ENCODE measurements around the gene KY.

Gene KY

DNA sequence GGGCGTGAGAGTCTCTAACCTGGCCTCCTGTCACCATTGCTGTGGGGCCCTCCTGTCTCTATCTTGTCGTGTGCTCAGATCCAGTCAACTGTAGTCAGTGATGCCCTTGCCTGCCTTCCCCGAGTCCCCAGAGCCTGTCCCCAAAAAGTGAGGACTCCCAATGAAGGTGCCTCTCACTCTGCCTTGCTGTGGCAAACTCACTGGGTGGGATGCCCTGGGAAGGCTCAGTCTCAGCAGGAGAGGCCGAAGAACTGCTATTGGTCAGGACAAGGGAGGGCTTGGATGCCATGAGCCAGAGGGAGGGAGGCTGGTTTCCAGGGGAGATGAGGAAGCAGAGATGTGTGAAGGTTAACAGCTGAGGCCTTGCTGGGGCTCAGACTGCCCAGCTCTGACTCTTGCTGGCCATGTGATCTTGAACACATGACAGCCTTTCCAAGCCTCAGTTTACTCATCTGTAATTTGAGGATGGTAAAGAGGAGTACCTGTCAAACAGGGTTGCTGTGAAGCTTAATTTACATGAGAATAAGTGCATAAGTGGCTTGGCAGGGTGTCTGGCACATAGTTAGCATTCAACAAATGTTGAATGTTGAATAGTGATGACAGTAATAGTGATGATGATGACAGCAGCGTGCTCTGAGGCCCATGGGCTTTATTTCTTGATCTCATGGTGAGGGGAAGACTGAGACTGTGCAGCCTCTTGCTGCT lies 8.2 kb downstream of the KY start:
- DNase-seq, result no peak

DNA sequence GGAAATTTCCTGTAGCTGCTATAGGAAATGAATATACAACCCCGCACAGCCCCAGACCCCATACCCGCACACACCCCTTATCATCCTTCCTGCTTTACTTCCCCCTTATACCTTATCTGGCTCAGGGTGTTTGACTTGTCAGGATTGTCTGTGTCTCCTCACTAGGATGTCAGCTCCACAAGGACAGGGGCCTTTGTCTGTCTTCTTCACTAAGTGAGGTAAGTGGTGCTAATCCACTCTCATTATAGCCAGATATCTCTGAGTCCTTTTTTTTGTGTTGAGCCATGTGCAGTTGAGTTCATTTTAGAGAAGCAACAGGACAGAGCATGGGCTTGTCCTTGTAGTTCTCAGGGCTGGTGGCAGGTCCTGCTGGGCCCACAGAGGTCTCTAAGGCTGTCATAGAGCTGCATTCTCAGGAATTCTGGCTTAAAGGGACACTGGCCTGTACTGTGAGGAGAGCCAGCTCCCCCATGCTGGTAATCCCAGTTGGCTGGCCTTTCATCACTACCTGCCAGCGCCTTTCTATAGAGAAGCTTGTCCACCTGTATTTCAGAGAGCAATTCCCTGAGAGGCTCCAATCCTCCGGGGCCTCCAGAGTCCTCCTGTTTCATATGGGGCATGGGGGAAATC lies 9.0 kb downstream of the KY start:
- DNase-seq, result no peak

DNA sequence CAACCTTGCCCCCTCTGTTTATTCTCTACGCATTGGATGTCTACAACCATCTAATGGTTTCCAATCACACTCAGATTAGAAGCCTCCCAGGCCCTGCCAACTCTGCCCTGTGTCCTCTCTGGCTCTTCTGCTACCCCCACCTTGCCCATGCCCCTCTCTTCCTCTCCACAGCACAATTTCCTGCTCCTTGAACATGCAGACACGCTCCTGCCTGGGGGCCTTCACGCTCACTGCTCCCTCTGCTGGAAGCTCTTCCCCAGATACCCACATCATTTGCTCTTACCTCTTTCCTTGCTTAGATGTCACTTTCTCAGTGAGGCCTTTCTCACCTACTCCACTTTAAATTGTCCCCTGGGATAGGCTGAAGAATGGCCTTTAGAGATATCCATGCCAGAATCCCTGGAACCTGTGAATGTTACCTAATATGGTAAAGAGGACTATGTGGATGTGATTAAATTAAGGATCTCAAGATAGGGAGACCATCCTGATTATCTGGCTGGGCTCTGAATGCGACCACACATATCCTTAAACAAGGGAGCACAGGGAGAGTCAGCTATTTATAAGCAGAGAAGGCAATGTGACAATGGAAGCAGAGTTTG lies 9.9 kb downstream of the KY start:
- no peak for DNase-seq

DNA sequence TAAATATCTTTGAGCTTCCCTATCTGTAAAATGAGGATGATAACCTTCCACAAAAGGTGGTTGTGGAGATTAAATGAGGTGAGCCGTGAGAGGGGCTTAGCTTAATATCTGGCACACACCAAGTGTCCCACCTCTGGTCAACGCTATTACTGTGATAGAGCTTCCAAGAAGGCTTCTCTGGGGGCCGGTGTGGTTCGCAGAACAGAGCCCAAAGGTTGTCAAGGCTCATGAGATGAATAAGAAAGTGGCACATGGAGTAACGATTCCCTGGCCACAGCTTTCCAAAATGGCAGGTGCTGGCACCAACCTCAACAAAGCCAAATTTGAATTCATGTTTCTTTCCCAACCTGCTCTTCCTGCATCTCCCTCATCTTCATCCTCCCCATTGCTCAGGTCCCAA lies 10.4 kb downstream of the KY start:
- no peak for DNase-seq

DNA sequence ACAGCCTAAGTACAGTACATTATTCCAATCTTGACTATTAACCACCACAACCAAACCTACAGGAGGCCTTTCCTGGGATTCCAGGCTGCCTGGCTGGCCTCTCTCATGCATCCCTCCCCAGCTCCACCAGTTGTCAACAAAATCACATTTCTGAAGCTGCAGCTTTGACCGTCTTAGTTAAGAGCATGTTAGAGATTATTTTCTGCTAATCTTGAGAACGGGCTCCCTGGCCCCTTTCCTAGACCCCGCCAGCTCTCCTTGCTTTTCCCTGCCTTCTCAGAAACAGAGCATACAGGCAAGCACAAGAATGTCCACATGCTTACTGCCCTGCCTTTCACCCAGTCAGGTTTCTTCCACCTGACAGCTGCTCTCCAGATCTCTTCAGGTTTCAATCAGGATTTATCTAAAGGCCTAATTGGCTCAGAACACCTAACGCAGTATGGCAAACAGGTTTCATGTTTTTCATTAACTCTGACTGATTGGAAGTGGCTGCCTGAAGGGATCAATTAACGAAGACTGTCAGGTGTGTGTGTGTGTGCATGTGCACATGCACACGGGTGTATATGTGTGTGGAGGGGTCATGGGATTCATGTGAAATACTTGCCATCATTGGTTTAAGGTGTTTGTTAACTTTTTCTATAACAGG lies 12.3 kb downstream of the KY start:
- no peak for DNase-seq

DNA sequence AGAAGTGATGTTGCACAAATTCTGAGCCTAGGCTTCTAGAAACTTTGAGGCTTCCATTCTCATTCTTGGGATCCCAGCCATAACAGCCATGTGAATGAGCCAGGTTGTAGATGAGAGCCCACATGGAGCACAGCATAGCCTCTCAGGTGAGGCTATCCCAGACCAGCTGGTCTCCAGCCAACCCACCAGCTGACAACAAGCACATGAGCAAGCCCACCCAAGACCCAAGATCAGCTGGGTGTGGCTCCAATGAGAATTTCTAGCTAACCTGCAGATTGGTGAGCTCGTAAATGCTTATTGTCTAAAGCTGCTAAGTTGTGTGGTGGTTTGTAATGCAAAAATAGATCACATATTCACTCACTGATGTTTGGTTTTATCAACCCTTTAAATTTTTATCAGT lies 14.4 kb downstream of the KY start:
- DNase-seq, result no peak

DNA sequence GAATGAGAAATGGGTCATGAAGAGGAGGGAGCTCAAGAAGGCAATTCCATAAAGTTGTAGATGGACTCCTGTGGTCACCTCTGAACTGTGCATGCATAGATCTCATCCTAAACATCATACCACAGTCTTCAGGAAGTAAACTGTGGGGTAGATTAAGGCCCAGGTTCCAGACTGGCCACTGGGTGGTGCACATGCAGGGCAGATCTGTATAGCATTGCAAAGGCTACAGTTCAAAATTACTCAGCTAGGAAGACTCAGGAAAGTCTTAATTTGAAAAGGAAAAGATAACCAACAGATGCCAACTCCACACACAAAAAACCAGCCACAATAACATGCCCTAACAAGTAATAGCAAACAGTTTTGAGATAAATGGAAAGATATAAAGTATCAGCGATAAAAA lies 20.3 kb downstream of the KY start:
- no peak for DNase-seq

DNA sequence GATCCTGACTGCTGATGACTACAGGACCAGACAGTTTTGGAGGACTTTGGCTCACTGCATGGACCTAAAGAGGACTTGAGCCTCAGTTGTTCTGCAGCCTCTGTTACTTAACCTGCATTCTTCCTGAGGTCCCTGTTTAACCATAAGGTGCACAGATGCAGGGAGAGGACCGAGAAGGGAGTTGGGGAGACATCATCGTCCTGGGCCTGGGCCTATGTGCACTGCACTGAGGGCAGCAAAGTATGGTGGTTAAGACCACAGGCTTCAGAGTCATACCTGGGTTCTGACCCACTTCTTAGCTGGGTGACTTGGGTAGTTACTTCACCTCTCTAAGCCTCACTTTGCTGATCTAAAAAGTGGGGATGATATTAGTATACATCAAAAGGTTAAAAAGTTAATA lies 21.9 kb downstream of the KY start:
- DNase-seq, result no peak

DNA sequence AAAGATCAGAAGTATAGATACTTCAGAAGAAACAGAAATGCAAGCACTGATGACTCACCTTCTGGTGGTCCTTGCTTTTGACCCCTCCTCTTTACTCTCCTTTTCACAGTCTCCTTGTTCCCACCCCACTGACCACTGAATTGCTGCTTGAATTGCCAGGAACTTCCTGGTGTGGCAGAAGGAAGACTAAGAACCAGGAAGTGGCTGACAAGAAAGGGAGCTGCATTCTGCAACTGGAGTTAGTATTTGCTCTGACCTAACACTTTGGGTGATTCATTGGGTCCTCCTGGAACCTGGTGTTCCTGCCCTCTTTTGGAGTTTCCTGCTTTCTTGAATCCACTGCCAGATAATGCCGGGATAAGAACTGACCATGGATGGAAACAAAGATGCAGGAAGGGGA lies 23.0 kb downstream of the KY start:
- no peak for DNase-seq

DNA sequence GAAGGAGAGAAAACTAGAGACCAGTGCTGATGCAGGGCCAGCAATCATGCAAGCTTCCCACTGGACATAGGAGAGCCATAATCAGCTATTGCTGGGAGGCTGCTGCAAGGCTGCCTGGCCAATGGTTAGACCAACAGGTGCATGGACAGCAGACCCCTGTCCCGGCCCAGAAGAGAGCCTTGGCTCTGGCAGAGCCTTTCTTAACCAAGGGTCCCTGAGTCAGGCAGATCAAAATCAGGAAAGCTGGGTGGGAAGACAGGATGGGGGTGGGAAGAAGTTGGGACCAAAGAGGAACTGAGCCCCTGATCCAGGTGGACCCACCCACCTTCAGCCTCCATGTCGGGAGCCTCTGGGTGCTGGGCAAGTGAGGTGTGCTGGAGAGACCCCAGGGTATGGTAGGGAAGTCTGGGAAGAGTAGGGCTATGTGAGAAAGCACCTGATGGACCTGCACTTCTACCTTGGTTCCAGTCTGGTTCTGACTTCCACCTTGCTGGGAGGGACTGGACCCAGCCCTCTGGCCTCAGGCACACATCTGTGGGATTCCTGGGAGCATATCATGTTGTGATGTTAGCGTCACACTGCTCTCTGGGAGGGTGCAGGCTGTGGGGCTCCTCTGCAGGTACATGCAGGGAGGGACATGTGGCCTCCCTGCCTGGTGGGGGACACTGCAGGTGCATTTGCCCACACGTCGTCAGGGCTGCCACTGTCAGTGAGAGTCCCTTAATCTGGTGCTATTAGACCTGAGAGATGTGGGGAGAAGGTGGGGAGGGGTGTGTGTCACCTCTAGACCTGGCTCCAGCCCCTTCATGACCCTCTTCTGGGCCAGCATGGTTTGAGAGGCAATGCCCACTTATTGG lies 24.7 kb downstream of the KY start:
- DNase-seq, result no peak

DNA sequence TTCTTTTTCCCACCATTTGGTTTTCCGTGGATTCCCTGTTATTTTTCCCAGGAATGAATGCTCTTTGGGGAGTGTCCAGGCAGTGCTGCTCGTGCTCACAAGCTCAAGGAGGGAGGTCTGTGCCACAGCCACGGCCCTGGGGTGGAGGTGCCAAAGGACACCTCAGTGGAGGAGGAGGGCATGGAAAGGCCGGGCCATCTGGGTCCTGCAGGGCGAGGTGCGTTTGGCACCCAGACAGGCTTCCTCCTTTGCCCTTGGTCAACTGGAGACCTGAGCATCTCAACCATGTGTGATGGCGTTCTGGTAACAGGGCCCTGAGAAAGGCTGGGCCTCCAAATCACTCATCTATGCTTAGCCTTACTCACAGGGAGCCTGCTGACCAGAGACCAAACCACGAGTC lies 25.4 kb downstream of the KY start:
- no peak for DNase-seq

DNA sequence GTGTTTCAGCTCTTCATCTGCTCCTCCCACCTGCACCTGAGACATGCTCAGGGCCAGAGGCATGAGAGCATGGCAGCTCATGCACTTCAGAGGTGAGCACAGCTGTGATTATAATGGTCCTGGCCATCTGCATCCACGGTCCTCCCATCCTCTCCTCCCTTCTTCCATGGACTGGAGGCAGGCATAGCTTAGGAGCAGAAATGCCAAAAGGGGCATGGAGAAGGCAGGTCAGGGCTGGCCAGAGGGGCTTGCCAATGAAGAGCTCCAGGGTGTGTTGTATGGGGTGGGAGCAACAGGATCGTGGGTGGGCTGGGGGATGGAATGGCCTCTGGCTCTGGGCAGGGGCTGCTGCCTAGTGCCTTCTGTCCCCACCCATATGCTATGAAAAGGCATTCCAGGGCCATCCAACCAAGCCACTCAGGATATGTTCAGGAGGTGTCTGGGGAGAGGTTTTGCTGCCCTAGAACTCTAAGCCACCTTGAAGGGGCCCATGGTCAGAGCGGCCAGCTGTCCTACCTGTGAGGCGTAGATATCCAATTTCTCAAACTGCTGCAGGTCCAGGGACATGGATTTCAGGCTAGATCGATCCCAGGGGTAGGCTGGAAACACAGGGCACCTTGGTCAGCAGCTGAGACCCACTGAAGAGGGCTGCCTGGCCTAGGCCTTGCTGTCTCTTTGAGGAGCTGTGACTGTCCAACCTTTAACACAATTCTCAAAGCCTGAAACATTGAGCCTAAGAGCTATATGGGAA lies 26.1 kb downstream of the KY start:
- no peak for DNase-seq

DNA sequence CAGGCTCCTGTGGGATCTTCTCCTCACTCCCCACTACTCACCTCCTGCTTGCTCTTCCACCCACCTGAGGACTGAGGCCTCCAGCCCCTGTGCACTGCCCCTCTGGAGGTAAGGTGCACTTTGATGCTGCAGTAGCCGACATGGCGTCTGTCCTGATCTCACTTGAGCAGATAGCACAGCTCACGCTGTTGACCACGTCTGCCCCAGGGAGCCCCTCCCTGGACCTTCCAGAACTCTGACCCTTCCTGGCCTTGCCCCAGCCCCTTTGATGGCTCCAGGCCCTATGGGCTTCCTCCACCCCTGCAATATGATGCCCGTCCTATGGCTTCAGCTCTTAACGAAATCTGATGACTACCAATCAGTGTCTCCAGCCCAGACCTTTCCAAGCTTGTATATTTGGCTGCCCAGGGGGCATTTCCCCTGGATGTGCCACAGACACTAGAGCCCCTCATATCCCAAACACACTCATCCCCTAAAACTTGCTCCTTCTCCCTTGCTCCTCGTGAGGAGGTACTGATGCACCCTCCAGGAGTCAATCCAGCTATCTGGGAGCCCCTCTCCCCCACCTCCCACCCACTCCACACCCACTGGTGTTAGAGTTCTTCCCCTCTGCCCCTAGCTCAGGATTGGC lies 27.1 kb downstream of the KY start:
- DNase-seq, result no peak

DNA sequence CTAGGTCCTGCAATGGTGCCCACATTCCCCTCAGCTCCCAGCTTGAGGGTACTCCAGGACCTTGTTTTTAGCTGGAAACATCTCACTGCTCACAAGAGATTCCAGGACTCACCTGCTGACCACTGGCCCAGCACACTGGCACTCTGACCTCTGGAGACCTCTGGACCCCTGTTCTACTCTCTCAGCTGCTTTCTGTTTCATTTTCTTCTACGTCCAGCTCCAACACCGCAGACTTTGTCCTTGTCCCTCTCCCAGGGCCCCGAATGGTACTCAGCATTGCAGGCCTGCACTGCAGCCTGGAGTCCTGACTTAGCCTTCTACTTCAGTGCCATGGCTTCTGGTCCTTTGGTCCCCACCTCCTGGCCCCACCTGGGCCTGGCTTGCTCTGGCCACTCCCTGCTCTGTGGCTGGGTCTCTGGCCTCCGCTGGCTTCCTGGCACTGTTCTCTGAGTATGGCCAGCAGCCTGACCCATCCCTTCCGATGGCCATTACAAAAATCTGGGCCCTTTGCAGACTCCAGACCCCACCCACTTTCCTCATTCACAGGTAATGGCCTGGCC lies 27.9 kb downstream of the KY start:
- DNase-seq, result no peak

DNA sequence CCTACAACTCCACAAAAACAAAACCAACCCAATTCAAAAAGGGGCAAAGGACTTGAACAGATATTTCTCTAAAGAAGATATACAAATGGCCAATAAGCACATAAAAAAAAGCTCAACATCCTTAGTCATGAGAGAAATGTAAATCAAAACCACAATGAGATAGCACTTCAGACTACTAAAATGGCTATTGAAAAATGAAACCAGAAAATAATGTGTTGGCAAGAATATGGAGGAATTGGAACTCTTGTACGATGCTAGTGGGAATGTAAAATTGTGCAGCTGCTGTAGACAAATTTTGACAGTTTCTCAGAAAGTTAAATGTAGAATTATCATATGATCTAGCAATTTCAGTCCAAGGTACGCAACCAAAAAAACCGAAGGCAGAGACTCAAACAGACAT lies 29.0 kb downstream of the KY start:
- DNase-seq, result no peak

DNA sequence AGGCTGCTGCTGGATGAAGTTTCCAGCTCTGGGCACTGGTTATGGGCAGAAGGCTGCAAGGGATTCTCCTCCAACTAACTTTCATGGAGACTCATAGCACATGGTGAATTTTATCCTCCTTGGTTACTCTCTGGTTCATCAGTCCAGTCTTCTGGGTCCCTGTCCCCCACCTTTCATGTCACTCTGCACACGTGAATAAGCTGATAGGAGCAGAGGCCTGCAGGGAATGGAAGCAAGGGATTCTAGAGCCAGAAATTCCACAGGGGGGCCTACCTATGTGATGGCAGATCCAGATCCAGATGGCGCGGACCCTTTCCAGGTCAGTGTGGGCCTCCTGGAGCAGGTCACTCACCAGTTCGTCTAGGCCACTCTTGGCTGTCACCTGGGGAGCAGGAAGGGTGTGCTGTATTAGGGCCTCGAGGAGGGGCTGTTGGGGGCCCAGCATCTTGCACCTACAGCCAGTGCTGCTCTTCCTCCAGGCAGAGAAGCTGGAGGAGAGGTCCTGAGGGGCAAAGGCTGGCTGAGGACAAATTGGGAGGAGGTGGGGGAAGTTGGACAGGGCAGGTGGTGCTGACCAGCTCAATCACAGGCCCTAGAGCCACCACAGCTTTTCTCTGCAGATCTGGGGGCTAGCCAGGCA lies 30.2 kb downstream of the KY start:
- no peak for DNase-seq

DNA sequence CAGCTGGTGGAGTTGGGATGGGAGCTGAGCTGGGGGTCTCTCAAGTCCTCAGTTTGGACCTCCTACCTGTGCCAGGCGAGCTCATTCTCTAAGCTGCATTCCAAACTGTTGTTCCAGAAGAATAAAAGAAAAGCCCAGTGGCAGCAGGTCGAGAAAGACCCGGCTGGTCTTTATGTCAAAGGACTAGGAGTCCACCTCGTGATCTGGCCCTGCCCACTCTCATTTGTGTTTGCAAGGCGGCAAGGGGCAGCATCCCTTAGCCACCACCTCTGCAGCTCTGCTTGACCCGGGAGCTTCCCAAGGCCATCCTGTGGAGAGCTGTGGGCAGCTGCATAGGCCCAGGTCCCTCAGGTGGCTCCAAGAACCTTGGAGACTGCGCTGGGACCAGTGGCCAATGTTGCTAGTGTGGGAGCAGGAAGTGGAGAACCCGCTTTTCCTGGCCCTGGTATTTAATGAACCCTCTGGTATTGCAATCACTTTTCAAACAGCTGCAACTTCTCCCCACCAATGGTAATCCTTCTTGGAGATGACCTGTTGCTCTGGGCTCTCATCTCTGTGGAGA lies 30.9 kb downstream of the KY start:
- DNase-seq, result no peak

DNA sequence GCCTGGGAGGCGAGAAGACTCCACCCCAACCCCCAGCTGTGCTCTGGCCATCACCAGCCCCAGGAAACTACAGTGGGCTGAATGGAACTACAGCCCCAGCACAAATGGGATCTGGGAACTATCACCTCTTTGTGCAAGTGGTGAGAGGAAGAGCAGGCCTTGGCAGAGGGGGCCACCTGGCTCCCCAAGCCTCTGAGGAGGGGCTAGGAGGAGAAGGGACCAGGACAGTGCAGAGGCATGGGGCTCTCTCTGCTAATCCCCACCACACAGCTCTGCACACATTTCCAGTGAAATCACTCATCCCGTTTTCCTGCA lies 31.6 kb downstream of the KY start:
- no peak for DNase-seq

DNA sequence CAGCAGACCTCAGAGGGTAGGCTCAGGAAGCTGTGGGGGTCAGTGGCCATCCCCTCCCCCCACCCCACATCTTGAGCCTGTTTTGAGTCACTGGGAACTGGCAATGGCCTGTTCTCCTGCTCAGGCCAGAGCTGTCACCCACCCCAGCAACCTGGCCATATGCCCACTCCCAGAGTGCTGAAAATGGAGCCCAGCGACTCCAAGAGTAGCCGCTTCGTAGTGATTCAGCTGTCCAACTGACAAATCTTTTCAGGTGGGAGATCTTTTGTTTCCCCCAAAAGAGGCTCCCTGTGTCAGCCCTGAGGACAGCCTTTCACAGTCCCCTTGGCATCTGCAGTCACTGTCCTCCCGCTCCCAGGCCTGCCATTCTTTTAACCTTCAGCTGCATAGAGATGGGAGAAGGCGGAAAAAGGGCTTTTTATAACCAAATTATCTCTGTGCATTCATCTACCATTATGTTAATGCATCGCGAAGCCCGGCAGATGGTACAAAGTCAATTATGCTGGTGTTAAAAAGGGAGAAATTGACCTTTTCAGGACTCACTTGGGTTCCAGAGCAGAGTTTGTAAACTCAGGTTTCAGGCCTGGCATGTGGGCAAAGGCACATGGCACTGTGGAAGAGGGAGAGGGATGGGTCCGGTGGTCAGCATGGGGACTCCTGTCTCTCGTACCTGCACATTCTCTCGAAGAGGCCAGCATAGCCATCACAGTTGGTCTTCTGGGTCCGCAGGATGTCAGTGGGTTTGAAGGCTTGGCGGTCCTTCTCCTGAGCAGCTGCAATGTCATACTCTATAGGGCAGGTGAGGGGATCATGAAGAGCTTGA lies 32.1 kb downstream of the KY start:
- no peak for DNase-seq

Measured in NCI-H1436 treated with DMSO at 0.1 percent for 48 hours (cell line).